HEK293T (cell line): Measurements from ENCODE around the gene STPG1.

ENCODE experiments used
- ARNT ChIP-seq: fragments of 450-650 bp; IDR thresholded peaks from 2 replicates; pipeline ENCODE4 v1.6.1; 2017; ENCODE audit warnings: mild to moderate bottlenecking
- ELF4 ChIP-seq: fragments of 450-650 bp; IDR thresholded peaks from 2 replicates; pipeline ENCODE4 v1.6.1; 2017; ENCODE audit warnings: antibody characterized with exemption
- HDGF ChIP-seq: fragments of 450-650 bp; IDR thresholded peaks from 2 replicates; pipeline ENCODE4 v1.6.1; 2017; ENCODE audit warnings: antibody characterized with exemption, borderline replicate concordance
- SP1 ChIP-seq: fragments of 450-650 bp; IDR thresholded peaks from 2 replicates; pipeline ENCODE4 v1.6.1; 2017
- ZNF384 ChIP-seq: fragments of 450-650 bp; IDR thresholded peaks from 2 replicates; pipeline ENCODE4 v1.6.1; 2016

DNA sequence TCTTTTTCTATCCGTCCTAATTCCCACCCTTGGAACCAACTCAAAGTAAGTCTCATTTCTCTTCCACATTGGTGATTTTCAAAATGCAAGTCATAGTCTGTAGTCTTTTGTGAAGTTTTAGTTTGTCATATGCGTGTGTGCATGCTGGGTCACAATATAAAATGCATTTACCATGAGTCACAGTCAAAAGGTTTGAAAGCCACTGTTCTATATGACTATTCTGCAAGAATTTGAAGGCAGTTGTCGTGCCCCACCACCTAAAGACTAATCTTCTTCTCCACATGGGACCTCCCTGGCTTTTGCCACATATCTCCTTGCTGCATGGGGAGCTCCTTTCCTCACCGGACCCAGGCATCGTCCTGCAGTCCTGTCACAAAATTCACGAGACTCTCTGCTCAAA, 1.6 kb downstream of the STPG1 start:
- TF ChIP-seq HDGF (no peak), SP1 (no peak), ARNT (no peak), ZNF384 (no peak), ELF4 (no peak)
